Inflammatory macrophage treated with lipopolysaccharide for 4 hours (primary cell): ENCODE results near the gene TNFAIP8L1.

Experiments
- DNase-seq: peaks from one replicate; pipeline ENCODE4 v3.0.0-alpha.2; 2020

TNFAIP8L1 gene

GRCh38 chr19:4682417-4683200, 43.3 kb downstream of the TNFAIP8L1 start:
- DNase-seq: no peak

DNA sequence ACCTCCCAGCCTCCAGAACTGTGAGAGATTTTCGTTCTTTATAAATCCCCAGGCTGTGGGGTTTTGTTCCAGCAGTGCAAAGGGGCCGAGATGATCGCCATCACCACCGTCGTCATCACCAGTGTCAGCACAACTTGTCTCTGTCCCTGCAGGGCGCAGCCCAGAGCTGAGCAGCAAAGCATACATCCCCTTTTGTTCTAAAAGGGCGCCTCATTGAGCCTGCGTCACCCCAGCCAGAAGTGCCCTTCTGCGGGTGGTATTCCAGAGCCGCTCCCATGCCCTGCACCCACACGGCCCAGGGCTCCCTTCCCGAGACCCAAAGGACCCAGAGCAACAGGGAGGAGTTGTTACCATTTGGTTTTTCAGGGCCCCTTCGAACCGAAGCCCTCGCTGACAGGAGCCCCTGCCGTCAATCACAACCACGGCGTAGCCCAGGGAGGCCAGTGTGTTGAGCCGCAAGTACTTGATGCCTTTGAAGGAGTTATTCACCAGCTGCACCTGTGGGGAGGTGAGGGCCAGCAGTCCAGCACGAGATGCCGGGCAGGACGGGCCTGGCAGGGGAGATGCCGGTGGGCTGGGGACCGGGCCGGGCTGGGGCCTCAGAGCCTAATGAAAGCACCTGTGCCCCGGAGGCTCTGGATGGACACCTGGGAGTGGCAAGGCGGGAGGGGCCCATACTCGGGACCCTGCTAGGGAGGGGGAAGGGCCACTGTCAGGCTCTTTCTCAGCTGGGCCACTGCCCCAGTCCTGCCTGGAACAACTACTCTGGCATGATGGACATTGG, 45.2 kb downstream of the TNFAIP8L1 start:
- DNase-seq: no peak

GRCh38 chr19:4686700-4687099, 47.4 kb downstream of the TNFAIP8L1 start:
- DNase-seq: no peak

GRCh38 chr19:4687396-4687795, 48.1 kb downstream of the TNFAIP8L1 start:
- DNase-seq: no peak

DNA sequence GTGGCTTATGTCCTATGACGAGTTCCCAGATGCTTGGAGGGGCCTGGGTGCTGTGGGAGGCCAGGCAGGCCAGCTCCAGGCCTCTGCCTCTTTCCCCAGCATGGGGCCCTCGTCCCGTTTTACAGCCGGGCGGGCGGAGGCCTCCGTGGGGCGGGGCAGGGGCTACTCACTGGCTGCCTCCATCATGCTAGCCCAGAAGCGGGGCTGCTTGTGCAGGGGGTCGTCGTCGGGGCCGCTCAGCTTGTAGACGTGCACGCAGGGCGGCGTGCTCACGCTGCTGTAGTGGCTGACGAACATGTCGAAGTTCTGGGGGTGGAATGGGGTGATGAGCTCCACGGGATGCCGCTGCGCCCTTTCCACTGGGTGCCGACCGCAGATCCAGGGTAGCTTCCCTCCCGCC, 49.3 kb downstream of the TNFAIP8L1 start:
- no peak for DNase-seq

DNA sequence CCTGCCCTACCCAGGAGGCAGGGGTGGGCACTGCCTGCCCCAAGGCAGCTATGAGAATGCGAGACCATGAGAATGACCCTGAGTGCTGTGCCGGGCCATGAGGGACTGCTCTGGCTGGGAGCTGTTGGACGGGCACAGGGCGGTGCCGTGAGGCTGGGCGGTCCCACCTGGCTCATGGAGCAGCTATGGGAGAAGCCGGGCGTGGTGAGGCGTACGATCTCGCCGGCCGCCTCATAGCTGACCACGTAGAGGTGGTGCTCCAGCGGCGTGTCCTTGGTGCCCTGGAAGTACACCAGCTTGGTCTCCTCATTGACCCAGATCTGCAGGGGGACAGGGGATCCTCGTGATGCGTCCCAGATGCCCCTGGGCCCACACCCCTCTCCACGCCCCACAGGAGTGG, 50.1 kb downstream of the TNFAIP8L1 start:
- no peak for DNase-seq

GRCh38 chr19:4690361-4690760, 51.0 kb downstream of the TNFAIP8L1 start:
- peak; percentile 59 for DNase-seq

GRCh38 chr19:4691373-4691772, 52.1 kb downstream of the TNFAIP8L1 start:
- peak; percentile 97 for DNase-seq

DNA sequence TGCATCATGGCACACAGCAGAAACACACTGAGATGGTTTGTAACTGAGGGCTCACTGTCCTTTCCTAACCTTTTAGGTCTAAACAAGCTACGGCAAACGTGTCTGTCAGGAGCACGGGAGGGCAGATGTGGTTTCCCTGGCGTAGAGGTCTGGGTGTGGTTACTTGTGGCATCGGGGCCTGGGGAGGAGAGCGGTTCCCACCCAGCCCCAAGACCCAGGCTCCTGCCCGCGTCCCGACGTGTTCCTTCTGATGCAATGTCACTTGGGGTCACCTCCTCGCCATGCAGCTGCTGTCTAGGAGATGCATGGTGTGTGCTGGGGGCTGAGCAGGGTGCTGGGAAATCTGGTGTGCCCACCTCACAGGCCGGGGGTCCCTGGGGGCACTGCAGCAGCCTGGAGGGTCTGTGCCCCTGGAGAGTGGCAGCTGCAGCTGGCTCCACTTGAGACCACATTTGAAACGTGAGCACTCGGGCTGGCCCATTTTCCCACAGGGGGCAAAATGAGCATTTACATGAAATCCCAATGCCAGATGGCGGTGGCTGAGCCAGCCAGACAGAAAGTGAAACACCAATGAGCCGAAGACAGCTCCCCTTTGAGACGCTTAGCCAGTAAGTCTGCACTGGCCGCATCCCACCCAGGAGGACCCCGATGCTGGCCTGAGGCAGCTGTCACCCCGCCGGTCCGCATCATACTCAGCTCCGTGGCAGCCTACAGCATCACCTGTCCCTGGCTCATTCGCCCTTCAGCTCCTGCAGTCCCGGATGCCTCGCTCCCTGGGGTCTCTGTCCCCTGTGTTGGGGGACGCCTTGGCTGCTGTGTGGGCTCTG, 53.1 kb downstream of the TNFAIP8L1 start:
- DNase-seq: no peak

DNA sequence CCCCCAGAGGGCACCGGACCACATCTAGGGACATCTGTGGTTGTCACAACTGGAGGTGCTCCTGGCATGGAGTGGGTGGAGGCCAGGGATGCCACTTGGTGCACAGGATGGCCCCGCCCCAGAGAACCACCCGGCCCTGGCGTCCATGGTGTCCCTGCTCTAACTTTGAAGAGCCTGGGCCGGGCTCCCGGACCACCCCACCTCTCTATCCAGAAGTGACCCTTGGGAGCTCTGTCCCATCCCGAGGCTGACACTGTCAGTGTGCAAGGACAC, 53.7 kb downstream of the TNFAIP8L1 start:
- no peak for DNase-seq

DNA sequence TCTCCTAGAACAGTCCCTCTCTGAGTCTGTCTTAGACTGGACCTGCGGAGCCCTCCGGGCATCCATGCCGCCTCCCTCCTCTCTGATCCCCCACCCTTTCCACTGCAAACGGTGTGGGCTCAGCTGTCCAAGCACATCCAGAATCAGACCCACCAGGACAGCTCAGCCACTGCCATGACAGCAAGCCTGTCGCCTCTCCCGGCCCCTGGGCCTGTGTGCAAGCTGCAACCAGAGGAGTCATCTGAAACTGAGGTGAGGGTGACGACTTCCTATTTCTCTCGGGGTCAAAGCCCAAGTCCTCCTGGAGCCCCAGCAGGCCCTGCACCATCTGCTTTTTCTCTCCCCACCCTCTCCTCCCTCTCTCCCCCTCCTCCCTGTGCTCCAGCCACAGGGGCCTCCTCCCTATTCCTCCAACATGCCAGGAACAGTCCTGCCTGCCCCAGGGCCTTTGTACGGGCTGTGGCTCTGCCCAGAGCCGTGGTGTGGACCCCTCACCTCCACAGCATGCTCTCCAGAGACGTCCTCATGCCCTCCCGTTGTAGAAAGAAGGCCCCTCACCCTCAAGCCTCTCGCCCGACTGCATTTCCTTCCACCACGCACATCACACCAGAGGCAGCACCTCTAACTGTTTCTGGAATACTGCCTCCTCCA, 54.3 kb downstream of the TNFAIP8L1 start:
- DNase-seq: no peak

- no peak for DNase-seq
These were observed 55.1 kb downstream of the TNFAIP8L1 start for GRCh38 chr19:4694211-4694987.

DNA sequence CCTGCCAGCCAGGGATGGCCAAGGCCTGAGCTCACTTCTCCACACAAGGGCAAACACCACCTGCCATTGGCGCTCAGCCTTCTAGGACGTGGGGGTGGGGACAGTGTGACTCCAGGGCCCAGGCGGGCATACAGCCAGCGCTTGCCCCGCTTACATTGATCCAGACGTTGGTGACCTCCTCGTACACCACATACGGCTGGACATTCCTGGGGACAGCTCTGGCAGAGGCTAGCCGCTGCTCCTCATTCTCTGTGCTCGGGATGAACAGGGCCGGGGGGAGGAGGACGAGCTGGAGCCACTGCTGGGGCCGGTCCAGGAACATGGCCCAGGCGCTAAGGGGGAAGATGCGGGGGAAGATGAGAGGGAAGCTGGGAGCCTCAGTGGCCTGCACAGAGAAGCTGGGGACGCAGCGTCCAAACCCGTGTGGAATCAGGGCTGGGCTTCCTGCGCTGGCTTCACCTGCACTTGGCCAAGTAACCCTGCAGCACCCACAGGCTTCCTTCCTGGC, 56.0 kb downstream of the TNFAIP8L1 start:
- DNase-seq: no peak

- no peak for DNase-seq
These were observed 58.0 kb downstream of the TNFAIP8L1 start for GRCh38 chr19:4697304-4697703.

GRCh38 chr19:4699826-4700692, 60.7 kb downstream of the TNFAIP8L1 start:
- DNase-seq: no peak

DNA sequence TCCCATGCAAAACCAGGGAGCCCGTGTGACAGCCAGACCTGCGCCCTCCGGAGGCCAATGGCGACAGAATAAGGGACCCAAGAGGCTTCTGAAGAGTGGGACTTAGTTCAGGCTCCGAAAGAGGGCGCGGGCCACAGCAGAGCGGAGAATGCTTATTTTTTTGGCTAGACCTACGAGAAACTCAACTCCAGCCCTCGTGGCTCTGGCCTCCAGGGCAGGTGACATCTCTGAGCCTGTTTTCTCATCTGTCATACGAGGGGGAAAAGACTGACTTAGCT, 61.3 kb downstream of the TNFAIP8L1 start:
- no peak for DNase-seq

GRCh38 chr19:4701557-4701956, 62.2 kb downstream of the TNFAIP8L1 start:
- no peak for DNase-seq

- DNase-seq: no peak
These were observed 63.4 kb downstream of the TNFAIP8L1 start for GRCh38 chr19:4702764-4703163.

DNA sequence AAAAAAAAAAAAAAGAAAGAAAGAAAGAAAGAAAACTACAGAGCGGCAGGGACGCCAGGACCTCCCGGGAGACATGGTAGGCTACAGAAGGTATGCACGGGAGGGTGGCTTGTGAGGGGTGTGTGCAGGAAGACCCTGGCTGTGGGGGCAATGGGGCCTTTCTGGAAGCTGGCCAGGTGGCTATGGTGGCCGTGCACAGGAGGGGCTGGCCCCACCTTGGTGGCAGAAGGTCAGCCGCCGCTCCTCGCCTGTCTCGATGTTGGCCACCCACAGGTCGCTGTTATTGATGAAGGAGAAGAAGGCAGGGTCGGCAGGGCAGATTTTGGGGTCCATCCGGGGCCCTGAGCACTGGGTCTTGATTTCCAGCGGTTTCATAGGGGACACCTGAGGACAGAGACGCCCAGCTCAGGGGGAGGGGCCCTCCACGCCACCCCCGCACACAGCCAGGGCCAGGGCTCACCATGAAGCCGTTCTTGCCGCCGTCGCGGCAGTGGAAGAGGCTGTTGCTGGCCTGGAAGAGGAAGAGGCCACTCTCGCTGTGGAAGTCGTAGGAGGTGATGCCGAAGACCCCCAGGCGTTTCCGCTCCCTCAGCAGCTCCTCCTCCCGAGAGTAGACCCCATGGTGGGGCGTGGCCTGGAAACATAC, 64.5 kb downstream of the TNFAIP8L1 start:
- DNase-seq: no peak

GRCh38 chr19:4704317-4704673, 65.0 kb downstream of the TNFAIP8L1 start:
- no peak for DNase-seq
